Measurements from ENCODE around the gene WDR18.
"Not testable (repeated sequence)": the region's sequence is repeated elsewhere in the genome, so short reads cannot be mapped to it uniquely, and the experiment has no call there.

WDR18 gene

GRCh38 chr19:1019980-1020867, 36.1 kb downstream of the WDR18 start:
- DNase-seq (ENCODE audit: low spot score): no peak

DNA sequence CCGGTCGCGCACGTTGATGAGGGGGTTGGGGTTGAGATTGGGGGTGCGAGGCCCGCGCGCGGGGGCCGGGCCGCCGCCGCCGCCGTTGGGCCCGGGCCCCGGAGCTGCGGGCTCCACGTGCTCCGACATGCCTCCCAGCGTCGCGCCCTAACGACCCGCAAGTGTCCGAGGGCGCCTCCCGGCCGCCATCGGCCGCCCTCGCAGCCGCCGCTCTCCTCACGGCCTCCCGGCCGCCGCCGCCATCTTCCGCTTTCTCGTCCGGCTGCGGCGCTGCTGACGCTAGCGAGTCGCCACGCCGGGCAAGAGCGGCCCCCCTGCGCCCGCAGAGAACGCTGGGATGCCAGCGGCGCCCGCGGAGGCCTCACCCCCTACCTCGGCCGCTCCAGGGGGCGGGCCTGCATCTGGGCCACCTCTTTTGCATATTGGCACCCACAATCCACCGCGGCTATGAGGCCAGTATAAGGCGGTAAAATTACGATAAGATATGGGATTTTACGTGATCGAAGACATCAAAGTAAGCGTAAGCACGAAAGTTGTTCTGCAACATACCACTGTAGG, 36.8 kb downstream of the WDR18 start, which contains the start of gene TMEM259:
Gene TMEM259 (minus strand): TSS at position 256 of the 558 bp plus-strand sequence. CDS start 127 bp downstream, at position 129.
- peak; percentile 98 for DNase-seq (ENCODE audit: low spot score)

DNA sequence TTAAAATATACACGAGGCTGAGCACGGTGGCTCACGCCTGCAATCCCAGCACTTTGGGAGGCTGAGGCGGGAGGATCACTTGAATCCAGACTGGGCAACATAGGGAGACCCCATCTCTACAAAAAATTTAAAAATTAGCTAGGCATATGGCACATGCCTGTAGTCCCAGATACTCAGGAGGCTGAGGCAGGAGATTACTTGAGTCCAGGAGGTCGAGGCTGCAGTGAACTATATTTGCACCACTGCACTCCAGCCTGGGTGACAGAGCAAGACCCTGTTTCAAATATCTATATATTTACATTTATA, 39.7 kb downstream of the WDR18 start:
- DNase-seq (ENCODE audit: low spot score): not testable (repeated sequence)

- DNase-seq (ENCODE audit: low spot score): not testable (repeated sequence)
These were observed 40.9 kb downstream of the WDR18 start for GRCh38 chr19:1025080-1025479.

DNA sequence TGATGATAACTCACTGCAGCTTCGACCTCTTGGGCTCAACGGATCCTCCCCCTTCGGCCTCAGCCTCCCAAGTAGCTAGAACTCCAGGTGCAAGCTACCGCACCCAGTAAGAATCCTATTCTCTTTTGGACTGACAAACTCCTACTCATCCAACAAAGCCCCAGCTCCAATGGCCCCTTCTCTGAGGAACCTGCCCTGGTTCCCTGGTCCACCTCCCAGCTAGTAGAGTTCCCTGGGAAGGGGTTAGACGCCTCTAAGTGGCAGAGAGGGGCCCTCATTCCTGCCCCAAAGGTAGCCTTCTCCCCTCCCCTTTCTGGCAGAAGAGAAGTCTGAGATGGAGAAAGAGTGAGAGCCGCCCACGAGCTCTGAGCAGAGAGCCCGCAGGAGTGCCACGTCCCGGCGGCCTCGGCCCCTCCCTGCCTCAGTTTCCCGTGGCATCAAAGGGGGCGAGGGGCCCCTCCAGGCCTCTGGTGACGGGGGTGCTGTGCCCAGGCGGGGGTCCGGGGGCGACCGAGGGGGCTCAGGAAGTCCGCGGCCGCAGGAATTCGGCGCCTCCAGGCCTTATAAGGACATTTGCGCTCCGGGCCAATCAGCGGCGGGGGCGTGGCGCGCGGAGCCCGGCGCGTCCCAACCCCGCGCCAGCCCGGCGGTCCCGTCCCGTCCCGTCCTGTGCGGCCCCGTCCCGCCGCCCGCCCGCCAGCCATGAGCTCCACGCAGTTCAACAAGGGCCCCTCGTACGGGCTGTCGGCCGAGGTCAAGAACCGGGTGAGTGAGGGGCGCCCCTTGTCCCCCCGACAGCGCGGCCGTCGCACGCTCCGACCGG, 42.0 kb downstream of the WDR18 start, which contains the start of gene CNN2:
Gene CNN2 (plus strand): TSS at position 649 of the 823 bp plus-strand sequence. CDS start 54 bp downstream, at position 703.
- DNase-seq (ENCODE audit: low spot score): peak; percentile 89

DNA sequence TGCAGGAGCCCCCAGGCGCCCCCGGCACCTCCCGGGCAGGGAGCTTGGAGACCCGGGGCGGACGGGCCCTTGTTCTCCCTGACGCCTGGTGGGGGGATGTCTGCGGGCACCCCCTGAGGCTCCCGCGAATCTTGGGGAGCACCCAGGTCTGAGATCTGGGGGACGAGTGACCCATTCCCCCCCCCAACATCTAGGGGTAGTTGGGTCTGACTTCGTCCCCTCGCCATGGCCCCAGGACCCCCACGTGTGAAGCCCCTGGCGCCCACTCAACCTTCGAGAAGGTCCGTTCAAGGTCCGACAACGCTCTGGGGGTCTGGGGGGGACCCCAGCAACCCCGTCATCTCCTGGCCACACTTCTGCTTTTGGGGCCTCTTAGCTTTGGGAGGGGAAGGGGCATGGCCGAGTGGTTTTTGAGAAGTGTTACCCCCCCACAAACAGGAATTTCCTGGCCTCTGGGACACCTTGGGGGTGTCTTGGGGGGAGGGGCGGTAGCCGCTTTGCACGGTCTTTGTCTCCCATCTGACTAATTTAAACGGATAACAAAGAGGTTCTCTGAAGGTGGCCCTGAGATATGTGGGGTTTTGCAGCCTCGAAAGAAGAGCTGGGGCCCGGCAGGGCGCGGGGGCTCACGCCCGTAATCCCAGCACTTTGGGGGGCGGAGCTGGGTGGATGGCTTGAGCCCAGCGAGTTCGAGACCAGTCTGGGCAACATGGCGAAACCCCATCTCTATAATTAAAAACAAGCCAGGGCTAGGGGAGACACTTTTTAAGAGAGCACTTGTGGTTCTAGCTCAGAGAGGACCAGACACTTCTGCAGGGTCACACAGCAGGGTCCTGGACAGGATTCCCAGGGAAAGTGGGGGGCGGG, 42.9 kb downstream of the WDR18 start:
- no peak for DNase-seq (ENCODE audit: low spot score)

DNA sequence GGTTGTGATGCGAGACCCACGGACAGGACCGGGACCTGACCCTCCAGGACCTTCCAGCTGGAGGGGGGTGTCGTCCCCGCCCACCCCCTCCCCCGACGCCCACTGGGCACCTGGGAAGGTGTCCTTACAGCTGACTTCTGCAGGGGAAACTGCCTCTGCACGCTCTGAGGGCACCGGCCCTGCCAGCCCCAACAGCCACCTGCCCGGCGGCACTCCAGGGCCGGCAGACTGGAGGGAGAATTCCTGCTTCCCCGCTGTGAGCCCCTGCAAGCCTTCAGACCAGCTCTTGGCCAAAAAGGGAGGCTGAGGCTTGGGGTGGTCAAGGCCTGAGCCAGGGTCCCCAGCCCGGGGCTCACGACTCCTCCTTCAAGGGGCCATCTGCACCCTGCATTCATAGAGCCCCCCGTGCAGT, 43.5 kb downstream of the WDR18 start:
- DNase-seq (ENCODE audit: low spot score): no peak

DNA sequence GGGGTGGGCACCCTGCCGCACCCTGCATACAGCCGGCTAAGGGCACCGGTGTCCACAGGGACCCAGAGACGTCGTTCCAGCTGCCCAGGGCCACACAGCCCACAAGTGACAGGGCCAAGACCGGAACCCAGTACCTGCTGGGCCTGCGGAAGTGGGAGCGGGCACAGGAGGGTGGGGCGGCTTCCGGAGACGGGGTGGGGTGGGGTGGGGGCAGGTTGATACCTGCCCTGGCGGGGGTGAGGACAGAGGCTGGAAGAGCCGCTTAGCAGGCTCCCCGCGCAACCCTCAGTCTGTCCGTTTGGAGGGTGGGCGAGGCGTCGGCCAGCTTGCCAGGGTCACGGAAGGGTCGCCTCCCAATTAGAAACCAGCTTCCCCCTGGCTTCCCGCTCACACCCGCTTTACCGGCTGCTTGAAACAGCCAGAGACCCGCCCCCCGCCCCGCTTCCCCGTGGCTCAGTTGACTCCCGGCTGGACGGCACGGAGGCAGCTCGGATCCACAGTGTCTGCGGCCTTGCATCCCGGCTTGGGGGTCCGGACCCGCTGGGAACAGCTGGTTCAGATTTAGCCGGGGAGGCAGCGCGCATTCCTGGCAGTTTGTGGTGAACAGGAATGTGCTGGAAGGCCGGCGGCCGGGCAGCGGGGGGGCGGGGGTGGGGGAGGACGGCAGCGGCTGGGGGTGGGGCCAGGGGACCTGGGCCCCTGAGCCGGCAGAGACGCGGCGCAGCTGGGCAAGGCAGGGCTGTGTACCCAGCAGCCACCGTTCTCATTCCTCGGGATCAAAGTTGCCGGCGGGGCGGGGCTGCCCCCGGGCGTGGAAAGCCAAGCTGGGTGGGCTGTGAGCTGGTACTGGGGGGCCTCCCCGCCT, 44.1 kb downstream of the WDR18 start:
- DNase-seq (ENCODE audit: low spot score): peak; percentile 90

- DNase-seq (ENCODE audit: low spot score): no peak
These were observed 48.2 kb downstream of the WDR18 start for GRCh38 chr19:1032264-1032867.

GRCh38 chr19:1035998-1036621, 52.0 kb downstream of the WDR18 start:
- DNase-seq (ENCODE audit: low spot score): no peak

DNA sequence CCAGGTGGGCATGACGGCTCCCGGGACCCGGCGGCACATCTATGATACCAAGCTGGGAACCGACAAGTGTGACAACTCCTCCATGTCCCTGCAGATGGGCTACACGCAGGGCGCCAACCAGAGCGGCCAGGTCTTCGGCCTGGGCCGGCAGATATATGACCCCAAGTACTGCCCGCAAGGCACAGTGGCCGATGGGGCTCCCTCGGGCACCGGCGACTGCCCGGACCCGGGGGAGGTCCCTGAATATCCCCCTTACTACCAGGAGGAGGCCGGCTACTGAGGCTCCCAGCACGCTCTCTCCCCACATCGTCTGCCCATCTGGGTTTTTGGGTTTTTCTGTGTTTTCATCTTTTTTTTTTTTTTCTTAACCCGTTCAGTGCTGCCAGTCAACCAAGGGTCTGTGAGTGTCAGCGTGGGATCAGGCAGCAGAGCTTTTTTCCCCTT, 53.5 kb downstream of the WDR18 start:
- no peak for DNase-seq (ENCODE audit: low spot score)

- DNase-seq (ENCODE audit: low spot score): no peak
These were observed 55.0 kb downstream of the WDR18 start for GRCh38 chr19:1038978-1039645.

DNA sequence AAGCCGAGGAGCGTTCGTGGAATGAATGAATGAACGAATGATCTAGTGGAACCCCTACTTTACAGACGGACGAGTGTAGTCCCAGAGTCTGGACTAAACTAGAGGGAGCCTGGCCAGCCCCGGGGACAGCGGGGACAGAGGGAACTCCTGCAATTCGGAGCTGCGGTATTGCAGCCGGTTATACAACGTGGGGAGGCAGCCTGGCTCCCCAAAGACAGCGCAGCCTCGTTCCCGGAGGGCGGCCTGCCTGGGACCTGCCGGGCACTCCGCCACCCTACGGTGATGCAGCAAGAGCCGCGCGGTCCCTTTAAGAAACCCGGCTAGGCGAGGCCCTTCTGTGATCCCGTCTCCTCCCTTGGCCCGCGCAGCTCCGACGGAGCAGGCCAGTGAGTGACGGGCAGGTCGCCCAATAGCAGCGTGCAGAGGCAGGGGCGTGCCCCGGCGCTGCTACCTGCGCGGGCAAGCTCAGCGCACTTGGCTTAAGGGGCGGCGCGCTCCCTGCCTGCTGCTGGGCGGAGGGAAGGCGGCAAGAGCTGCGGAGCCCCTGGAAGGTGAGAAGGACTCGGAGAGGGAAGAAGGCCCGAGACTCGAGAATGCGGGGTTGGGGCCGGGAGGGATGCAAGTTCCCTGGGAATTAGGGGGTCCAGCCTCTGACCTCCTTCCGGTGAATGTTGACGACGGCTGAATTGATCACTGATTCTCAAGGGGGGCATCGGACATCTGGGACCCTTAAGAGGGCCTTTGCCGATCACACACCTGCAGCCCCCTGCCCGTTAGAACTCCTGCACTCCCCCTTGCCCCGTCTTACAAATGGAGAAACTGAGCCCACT, 55.7 kb downstream of the WDR18 start, which contains the start of gene ABCA7:
Gene ABCA7 (plus strand): TSS at position 462 of the 830 bp plus-strand sequence. CDS start 1,255 bp downstream, outside the sequence.
- DNase-seq (ENCODE audit: low spot score): peak; percentile 92

DNA sequence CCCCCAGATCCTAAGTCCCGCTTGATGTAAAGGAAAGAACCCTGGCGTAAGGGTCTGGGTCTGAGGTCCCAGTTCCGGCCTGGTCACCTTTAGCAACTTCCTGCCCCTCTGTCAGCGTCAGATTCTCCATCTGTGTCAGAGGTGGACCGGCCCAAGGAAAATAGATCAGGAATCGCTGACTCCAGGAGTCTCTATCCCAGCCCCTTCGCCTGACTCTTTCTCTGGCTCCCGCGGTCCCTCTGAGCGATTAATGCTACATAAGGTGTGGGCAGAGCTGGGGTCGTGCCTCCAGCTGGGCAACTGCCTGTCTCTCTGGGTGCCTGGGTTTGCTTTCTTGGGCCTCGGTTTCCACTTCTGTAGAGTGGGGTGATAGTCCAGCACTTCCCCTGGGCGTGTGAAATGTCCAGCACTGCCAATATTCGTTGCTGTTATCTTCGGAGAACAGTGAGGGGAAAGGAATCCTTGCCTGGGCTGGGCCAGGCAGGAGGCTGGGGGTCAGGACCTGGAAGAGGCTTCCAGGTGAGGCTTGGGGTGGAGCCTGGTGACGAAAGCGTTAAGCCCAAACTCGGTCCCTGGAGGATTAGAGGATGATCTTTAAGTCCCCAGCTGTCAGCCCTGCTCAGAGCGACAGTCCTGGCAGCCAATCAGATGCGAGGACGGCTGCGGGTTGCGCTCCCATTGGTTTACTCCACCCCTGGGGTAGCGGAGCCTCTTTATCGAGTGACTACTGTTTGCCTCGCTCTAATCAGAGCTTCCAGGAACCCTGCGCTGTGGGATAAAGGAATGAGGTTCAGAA, 56.5 kb downstream of the WDR18 start:
- peak; percentile 85 for DNase-seq (ENCODE audit: low spot score)

GRCh38 chr19:1041272-1041834, 57.2 kb downstream of the WDR18 start:
- DNase-seq (ENCODE audit: low spot score): no peak

DNA sequence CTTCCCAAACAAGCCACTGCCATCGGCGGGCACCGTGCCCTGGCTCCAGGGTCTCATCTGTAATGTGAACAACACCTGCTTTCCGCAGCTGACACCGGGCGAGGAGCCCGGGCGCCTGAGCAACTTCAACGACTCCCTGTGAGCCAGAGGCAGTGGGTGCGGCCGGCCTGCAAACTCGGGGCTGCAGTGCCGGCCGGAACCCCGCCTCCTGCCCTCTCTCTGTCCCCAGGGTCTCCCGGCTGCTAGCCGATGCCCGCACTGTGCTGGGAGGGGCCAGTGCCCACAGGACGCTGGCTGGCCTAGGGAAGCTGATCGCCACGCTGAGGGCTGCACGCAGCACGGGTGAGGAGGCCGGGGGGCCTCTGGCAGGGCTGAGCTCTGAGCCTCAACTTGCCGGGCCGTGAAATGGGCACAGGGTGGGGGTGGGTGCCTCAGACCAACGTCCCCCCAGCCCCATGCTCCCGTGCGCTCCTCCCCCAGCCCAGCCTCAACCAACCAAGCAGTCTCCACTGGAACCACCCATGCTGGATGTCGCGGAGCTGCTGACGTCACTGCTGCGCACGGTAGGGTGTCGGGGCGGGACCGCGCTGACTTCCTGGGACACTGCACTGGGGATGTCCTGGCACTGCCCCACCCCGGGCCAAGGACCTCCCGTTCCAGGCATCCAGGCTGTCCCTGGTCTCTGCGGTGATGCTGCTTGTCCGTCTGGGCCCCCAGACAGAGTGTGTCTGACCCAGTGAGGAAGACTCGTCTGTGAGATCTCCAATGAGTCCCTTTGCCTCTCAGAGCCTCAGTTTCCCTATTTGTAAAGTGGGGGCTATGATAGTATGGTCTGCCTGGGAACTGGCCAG, 57.9 kb downstream of the WDR18 start:
- DNase-seq (ENCODE audit: low spot score): no peak
